ENCODE measurements around the gene CRISPLD2. TPM values are rescaled to one million over a fixed set of nuclear protein-coding genes. Genes with fewer than 3 reads are reported as not detected.
"Not testable (repeated sequence)": the region's sequence is repeated elsewhere in the genome, so short reads cannot be mapped to it uniquely, and the experiment has no call there.

The CRISPLD2 gene
- total RNA-seq, 1 donor from 2014 or later = 29.1 TPM

DNA sequence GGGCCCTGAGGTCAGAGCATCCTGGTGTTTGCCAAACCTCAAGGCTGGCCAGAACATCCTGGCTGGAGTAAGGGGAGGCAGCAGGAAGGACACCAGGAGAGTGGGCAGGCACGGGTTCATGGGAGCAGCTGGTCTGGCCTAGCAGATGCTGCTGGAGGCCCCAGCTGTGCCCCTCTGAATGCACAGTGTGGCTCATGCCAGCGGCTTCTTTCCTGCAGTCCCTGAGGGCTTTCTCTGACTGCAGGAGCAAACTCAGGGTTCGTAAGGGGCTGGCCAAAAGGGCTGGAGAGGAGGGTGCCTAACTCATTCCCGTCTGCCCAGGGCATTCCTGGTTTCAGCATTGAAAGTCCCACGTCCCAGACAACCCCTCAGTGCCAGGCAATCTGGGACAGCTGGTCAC is 112.9 kb downstream of the CRISPLD2 start:
- DNase-seq = peak; percentile 45
- intact Hi-C loops (cut with micrococcal nuclease) = no loop called here
- no peak for ATAC-seq

DNA sequence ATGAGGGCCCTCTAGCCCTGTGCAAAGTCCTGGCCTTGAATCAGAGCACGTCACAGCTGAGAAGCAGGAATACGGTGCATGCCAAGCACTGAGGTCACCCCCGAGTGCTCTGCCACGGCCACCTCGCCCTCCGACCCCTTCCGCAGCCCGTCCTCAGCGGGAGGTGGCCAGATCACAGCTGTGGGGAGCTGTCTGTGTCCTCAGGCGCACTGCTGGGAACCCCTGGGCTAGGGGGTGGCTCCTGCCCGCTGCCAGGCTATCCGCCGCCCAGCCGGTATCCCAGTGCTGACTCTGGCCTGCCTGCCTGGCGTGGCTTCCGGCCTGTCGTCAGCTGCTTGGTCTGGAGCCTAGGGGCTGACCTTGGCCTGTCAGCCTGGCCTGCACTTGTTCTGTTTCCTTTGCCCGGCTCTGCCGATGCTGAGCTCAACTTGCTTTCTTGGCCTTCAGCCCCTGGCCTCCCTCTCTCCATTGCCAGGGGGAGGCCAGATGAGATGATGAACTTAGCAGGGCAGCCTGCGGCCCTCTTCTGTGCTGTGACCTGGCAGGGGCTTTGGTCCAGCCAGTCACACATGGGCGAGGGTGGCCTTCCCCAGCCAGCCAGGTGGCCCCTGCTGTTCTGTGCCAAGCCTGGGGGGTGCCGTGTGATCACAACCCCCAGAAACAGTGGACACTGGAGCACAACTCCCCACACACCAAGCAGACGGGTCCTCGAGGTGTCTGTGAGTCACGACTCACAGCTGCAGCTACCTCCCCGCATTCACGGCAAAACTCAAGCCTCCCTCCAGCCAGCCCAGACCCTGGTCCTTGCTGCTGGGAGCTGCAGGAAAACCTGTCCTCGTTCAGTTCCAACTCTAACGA is 114.2 kb downstream of the CRISPLD2 start:
- ATAC-seq (peak; percentile 94), DNase-seq (peak; percentile 94)
- intact Hi-C loops (cut with micrococcal nuclease) = no loop called here

DNA sequence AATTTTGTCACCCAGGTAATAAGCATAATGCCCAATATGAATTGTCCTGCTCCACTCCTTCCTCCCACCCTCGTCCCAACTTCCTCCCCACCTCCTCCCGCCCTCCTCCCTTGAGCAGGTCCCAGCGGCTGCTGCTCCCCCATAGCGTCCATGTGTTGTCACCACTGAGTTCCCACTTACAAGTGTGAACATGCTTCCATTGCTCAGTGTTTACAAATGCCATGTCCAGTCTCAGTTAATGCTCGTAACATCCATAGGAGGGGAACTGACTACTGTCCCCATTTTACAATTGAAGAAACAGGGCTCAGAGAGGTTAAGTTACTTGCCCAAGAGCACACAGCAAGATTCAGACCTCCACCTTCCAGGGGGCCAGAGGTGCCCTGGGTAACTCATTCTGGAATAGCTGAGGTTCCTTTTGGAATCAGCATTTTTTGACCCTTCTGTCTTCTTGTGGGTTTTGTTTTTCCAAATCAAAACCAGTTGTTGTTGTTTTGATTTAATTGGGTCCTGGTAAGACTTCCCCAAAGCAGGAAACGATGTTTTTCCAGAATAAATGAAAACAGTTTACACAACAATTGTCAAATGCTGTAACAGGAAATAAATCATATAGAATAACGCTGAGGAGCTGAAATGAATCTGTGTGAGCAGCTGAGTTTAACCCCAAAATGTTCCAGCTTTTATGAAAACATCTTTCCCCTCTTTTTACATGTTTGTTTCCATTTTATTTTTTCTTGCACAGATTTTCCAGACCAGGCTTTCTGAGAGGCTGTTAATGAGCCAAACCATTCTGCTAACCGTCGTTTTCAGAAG is 117.6 kb downstream of the CRISPLD2 start:
- intact Hi-C loops (cut with micrococcal nuclease) = no loop called here
- ATAC-seq = no peak
- no peak for DNase-seq

DNA sequence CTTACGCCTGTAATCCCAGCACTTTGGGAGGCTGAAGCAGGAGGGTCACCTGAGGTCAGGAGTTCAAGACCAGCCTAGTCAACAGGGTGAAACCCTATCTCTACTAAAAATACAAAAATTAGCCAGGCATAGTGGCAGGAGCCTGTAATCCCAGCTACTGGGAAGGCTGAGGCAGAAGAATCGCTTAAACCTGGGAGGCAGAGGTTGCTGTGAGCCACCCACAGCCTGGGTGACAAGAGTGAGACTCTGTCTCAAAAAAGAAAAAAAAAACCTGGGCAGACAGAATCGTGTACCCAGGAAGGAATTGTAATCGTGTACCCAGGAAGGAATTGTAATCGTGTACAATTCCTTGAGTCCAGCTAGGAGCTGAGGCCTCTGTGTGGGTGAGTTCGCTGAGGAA is 118.8 kb downstream of the CRISPLD2 start:
- intact Hi-C loops (cut with micrococcal nuclease); DNase-seq; ATAC-seq: not testable (repeated sequence)

DNA sequence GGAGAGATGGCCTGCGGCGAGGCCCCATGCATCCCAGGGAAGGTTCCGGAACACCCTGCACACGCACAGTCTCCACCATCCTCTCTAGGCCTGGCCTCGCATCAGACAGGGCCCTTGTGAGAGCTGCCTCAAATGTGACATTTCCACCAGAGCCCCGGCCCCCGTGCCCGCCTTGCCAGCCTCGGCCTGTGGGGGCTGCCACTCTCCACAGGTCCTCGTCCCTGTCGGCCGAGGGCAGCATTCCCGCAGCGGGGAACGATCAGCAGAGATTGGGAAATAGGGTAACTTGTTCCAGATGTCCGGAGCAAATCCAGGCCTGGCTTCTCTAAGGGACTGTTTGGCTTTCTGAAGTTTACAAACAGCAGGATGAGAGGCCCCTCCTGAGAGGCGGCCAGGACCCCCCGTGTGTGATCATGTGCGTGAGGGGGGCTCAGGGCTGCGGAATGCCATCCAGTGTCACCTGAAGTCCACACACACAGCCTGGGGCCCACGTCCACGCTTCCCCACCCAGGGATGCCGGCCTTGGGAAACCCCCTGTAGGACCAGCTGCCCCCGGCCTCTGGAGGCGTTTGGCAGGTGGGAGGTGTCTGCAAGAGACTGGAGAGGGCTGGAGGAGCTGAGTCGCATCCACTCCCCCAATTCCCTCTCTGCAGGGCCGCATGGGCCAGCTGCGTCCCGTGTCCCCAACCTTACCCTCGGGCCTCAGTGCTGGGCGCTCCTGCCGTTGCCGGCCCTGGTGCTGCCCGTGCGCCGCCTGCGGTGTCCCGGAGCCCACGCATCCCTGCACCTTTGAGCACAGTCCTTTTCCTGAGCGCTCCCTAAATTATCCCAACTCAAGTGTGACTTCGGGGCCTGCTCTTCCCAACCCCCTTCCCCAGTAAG is 121.1 kb downstream of the CRISPLD2 start:
- intact Hi-C loops (cut with micrococcal nuclease) = no loop called here
- peak; percentile 54 for DNase-seq

DNA sequence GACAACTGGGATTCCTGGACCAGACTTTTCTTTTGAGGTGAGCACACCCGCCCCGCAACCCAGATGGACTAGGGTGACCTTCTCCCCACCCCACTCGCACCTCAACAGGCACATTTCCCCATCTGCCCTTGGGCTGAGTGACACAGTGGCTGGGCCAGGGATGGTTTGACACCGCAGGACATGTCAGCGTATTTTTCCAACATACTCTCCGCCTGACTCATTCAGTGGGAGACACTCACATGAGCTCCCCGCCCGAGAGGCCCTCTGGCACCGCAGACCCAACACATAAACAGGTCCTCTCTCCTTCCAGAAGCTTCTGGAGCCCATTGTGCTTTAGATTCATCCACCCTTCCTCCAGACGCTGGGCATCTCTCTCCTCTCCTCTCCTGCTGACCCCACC is 122.1 kb downstream of the CRISPLD2 start:
- intact Hi-C loops (cut with micrococcal nuclease) = no loop called here
- DNase-seq (no peak), ATAC-seq (no peak)

More for the DNA sequence above, 121.1 kb downstream of the CRISPLD2 start:
- ATAC-seq = peak; percentile 78

DNA sequence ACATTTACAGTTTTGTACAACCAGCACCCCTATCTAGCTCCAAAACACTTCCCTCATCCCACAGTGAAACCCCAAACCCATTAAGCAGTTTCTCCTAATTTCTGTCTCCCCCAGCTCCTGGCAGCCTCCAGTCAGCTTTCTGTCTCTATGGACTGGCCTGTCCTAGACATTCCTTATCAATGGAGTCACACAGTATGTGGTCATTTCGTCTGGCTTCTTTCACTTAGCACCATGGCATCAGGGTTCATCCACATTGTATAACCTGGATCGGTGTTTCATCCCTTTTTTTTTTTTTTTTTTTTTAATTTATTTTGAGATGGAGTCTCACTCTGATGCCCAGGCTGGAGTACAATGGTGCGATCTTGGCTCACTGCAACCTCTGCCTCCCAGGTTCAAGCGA is 123.0 kb downstream of the CRISPLD2 start:
- DNase-seq (no peak), ATAC-seq (no peak)
- intact Hi-C loops (cut with micrococcal nuclease) = no loop called here

DNA sequence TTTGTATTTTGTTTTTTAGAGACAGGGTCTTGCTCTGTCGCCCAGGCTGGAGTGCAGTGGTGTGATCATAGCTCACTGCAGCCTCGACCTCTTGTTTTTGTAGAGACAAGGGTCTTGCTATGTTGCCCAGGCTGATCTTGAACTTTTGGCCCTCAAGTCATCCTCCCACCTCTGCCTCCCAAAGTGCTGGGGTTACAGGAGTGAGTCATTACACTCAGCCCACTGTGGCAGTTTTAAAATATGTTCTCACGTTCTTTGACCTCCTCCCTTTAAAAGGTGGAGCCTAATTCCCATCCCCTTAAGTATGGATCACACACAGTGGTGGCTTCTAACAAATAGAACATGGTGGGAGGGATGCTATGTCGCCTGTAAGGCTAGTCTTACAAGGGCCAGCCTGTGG is 123.8 kb downstream of the CRISPLD2 start:
- ATAC-seq (no peak), DNase-seq (no peak)
- intact Hi-C loops (cut with micrococcal nuclease) = no loop called here

DNA sequence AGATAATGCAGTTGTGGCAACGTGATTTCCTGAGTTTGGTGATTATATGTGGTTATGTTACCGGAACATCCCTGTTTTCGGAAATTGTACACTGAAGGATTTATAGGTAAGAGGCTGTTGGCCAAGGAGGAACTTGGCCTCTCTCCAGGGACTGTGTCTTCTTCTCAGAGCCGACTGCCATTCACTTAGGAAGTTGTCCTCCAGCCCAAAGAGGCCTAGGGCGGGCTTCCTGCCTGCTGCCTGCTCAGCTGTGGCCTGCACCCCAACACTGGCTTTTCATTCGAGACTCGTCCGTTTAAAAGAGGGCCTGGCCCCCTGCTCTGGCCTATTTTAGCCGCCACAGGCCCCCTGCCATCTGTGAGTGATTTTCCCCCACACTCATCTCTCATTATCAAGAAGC is 127.2 kb downstream of the CRISPLD2 start:
- no peak for DNase-seq
- intact Hi-C loops (cut with micrococcal nuclease) = no loop called here
- ATAC-seq = peak; percentile 33

DNA sequence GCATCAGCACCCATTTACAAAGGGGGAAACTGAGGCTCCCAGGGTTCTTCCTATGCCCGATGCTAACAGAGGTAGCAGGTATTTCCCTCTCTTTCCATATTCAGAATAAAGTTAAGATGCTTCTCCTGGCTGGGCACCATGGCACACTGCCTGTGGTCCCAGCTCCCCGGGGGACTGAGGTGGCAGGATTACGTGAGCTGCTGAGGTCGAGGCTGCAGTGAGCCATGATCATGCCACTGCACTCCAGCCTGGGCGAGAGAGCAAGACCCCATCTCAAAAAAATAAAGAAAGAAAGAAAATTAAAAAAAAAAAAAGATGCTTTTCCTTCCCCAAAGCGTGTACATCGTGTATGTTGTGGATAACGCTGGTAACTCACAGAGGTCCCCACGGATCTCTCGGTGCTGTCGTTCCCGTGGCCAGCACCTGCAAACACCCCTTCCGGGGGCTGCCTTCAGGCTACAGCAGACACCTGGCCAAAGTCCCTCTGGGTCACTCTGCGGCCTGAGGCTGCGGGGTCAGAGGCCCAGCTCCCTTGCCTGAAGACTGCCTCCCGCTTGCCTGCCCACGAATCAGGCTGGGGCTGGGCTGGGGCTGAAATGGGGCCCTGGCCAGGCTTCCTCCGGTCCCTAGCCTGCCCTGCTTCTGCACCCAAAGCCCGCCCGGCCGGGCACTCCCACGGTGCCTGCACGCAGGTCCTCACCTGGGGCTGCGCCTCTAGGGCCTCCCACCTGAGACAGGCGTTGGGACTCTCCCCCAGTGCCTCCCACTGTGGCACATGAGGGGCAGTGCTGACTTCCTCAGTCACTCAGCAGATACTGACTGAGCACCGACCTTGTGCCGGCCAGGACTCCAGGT is 128.4 kb downstream of the CRISPLD2 start:
- ATAC-seq (no peak), DNase-seq (no peak)
- intact Hi-C loops (cut with micrococcal nuclease) = no loop called here

DNA sequence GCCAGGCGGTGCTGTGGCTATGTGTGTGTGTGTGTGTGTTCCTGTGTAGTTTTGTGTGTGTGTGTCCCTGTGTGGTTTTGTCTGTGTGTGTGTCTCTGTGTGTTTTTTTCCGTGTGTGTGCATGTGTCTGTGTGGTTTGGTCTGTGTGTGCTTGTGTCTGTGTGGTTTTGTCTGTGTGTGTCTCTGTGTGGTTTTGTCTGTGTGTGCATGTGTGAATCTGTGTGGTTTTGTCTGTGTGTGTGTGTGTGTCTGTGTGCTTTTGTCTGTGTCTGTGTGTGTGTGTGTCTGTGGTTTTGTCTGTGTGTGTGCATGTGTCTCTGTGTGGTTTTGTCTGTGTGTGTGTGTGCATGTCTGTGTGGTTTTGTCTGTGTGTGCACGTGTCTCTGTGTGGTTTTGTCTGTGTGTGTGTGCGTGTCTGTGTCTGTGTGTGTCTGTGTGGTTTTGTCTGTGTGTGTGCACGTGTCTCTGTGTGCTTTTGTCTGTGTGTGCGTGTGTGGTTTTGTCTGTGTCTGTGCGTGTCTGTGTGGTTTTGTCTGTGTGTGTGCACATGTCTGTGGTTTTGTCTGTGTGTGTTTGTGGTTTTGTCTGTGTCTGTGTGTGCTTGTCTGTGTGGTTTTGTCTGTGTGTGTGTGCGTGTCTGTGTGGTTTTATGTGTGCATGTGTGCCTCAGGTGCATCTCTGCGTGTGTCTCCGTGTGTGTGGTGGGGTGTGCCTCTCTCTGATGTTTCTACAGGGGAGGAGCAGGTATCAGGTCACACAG is 129.2 kb downstream of the CRISPLD2 start:
- ATAC-seq (no peak), DNase-seq (no peak)
- intact Hi-C loops (cut with micrococcal nuclease) = no loop called here

DNA sequence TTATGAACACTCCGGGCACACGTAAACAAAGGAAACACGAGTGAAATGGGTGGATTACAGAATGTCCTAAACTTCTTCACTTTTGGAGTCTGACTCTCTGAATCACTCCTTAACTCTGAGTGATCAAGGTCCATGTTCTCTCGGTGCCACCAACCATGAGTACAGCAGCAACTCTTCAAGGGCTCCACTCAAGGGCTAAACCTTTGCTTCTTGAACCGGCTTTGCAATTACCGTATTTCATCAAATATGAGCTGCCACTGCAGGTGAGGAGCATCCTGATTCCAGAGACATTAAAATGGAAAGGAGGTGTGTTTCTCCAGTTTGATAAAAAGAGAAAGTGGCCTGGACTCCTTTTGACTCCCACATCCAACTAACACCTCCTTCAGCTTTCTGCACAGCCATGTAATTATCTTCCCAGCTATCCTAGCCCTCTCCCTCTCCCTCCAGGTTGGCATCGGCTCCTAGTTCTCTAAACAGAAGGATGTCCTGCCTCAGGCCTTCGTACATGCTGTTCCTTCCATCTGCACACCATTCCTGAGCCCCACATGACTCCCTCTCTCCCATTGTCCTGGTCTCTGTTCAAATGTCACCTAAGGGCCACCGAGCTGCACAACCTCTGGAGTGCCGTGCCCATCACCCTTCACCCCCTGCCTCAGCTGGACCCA is 130.1 kb downstream of the CRISPLD2 start:
- ATAC-seq (no peak), DNase-seq (no peak)
- intact Hi-C loops (cut with micrococcal nuclease) = loop anchor here (10.0 kb wide), 1 partner anchor 195 kb away; no protein-coding TSS in a partner anchor

DNA sequence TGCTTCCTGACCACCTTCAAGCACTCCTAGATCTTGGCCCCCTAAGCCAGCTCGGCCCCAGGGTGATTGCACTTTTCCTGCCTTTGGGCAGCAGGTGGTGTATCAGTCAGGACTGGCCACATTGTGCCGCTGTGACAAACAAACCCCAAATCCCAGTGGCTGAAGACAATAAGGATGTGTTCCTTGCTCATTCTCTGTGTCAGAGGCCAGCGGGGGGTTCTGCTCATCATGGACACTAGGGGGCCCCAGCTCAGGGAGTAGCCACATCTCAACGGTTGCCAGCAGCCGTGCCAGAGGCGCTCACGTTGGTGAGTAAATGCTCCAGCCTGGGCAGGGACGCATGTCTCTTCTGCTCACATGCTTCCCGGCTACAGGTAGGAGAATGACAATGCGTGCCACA is 131.1 kb downstream of the CRISPLD2 start:
- no peak for DNase-seq
- intact Hi-C loops (cut with micrococcal nuclease) = loop anchor here (10.0 kb wide), 1 partner anchor 196 kb away; no protein-coding TSS in a partner anchor
- ATAC-seq = no peak

DNA sequence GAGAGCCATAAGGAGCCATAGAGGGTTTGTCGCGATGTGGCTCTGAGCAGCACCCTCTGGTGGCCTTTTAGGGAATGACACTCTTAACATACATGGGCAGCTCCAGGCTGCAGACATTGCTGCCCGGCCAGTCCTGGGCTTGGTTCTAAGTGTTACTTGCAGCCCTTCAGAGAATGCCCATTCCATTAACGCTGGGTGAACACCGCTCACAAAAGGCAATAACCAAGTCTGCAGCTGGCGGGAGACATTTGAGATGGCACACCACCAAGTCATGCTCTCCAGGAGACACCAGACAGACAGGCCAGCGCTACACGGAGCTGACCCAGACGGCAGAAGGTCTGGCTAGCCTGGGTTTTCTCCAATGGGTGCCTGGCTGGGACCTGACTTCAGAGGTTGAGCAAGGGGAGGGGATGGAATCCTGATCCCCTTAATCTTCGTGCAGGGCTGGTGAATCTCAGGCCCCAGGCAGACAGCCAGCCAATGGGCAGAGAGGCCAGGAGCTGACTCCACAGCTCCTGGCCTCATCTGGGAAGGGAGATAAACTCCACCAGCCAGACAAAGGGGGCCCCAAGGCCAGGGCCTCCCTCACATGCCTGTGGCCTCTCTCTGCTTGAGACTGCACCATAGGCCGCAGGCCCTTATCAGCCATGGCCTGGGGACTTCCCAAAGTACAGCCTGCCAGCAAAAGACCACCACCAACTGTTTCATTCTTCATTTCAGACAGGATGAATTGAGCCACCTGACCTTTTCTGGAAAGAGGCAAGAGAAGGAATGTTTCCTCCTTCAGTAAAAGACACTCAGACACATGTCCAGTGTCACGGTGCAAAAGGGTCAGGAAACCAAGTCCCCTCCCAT is 132.8 kb downstream of the CRISPLD2 start:
- intact Hi-C loops (cut with micrococcal nuclease) = loop anchor here (10.0 kb wide), 1 partner anchor 198 kb away; no protein-coding TSS in a partner anchor
- DNase-seq (peak; percentile 76), ATAC-seq (peak; percentile 94)

DNA sequence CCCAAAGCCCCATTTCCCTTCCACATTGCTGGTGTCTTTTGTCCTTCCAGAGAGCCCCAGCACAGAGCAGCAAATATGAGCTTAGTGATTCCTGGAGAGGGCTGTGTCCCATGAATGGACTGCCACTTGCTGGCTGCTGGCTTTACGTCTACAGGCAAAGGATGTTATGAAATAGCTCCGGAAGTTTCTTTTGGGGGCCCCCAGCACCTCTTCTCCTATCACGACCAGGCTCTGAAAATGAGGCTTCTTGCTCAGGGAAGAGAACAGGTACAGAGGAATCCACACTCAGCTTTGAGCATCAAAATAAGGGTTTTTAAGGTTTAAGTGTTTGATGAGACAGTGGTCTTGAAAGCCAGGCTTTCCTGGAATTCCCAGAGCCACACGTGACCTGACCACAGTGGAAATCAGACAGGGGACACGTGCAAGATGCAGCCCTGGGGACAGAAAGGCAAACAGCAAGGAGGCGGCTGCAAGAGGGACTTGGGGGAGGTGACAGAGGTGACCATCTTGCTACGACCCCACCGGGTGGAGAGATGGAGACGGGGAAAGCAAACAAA is 133.5 kb downstream of the CRISPLD2 start:
- no peak for DNase-seq
- intact Hi-C loops (cut with micrococcal nuclease) = loop anchor here (10.0 kb wide), 1 partner anchor 198 kb away; no protein-coding TSS in a partner anchor
- ATAC-seq = peak; percentile 31

DNA sequence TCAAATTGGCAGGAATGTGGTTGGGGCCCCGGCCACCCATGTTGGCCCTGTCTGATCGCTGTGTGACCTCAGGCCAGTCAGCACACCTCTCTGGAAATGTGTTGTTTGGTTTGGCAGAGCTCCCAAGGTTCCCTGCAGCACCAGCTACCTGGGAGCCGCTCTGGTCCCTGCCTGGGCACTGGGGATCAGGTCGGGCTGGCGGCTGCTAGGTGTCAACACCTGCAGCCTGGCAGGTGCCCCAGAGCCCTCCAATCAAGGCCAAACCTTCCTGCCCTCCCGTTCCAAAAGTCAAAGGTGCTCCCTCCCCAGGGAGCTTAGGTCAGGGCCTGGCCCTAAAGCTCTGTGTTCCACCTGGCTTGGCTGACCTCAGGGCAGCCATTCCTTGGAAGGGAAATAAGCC is 135.6 kb downstream of the CRISPLD2 start:
- ATAC-seq = no peak
- intact Hi-C loops (cut with micrococcal nuclease) = loop anchor here (10.0 kb wide), 1 partner anchor 201 kb away; no protein-coding TSS in a partner anchor
- no peak for DNase-seq
